ENCODE measurements around the gene IGFBP2. TPM values are rescaled to one million over a fixed set of nuclear protein-coding genes. Genes with fewer than 3 reads are reported as not detected.

The IGFBP2 gene
- total RNA-seq, 1 experiment from 2014 or later = 363 TPM

- no peak overlapping the region for H3K18ac ChIP-seq (ENCODE audit: insufficient read length, low read depth, low read length)
- H3K4me1 ChIP-seq (ENCODE audit: insufficient read depth, low read length) = no peaks in the 10 kb centered on the region
- H3K79me2 ChIP-seq (ENCODE audit: insufficient read depth, low read length) = peaks cover 6% of the 10 kb centered on the region; the same call in 1 of the 2 replicates
- no peak overlapping the region for H3K4me3 Mint-ChIP-seq
- no peak for DNase-seq
- no peak overlapping the region; a peak in 2 of 7 replicates for H3K27ac Mint-ChIP-seq
- no peaks in the 10 kb centered on the region for H3K9me3 ChIP-seq (ENCODE audit: control insufficient read depth, low read depth, low read length)
- H3K4ac ChIP-seq (ENCODE audit: low read depth, low read length) = no peak overlapping the region
- H4K91ac ChIP-seq (ENCODE audit: insufficient read length, low read depth, low read length) = no peak overlapping the region
- no peaks in the 10 kb centered on the region for H3K23me2 ChIP-seq (ENCODE audit: insufficient read length, low read depth, low read length, poor library complexity, severe bottlenecking)
- no peak overlapping the region for H3K56ac ChIP-seq (ENCODE audit: insufficient read length, low read depth, low read length)
- H2BK5ac ChIP-seq (ENCODE audit: insufficient read length, low read length) = no peak overlapping the region
- H2AFZ ChIP-seq (ENCODE audit: low read length) = no peak overlapping the region
- H3K36me3 Mint-ChIP-seq (ENCODE audit: insufficient read depth in 1 of 3, low read depth in 3 of 3) = peaks cover 43 to 70% (median 62%) of the 10 kb centered on the region in 3 experiments
- no peak overlapping the region for H2BK12ac ChIP-seq (ENCODE audit: insufficient read length, low read depth, low read length)
- no peak overlapping the region for H4K8ac ChIP-seq (replicated peaks; ENCODE audit: insufficient read length, low read depth, low read length)
- H2BK20ac ChIP-seq (ENCODE audit: low read depth, low read length, poor library complexity, severe bottlenecking) = no peak overlapping the region
- no peak overlapping the region for H3K23ac ChIP-seq (ENCODE audit: insufficient read length, low read depth, low read length)
- no peak overlapping the region for H4K5ac ChIP-seq (ENCODE audit: insufficient read length, low read depth, low read length)
- H3K14ac ChIP-seq (ENCODE audit: insufficient read depth, low read length) = no peak overlapping the region
- H2BK120ac ChIP-seq (ENCODE audit: low read depth, low read length, poor library complexity, severe bottlenecking) = no peak overlapping the region
- peaks cover 12 to 24% of the 10 kb centered on the region in 2 experiments; a peak in 3 of 4 replicates for H3K4me1 Mint-ChIP-seq
- no peak overlapping the region for H2AK5ac ChIP-seq (ENCODE audit: insufficient read length, low read length)
- no peaks in the 10 kb centered on the region for H3K27me3 ChIP-seq (ENCODE audit: insufficient read depth, low read length)
- H4K20me1 ChIP-seq (ENCODE audit: control insufficient read depth, insufficient read depth, insufficient read length) = no peaks in the 10 kb centered on the region
- no peak overlapping the region for H3T11ph ChIP-seq (ENCODE audit: low read length)
- no peaks in the 10 kb centered on the region for H3K27me3 Mint-ChIP-seq (ENCODE audit: low read depth)
- H3K9ac ChIP-seq (ENCODE audit: extremely low read depth, insufficient read length, low read length) = no peak overlapping the region
- peaks cover under 1% of the 10 kb centered on the region for H3K79me1 ChIP-seq (ENCODE audit: insufficient read depth, low read depth, low read length, poor library complexity, severe bottlenecking)
- H3K4me2 ChIP-seq (ENCODE audit: insufficient read depth, insufficient read length, low read length) = no peak overlapping the region
- WGBS (ENCODE audit: extremely low coverage, insufficient read length, low lambda C conversion rate) = no CpG with 5 or more reads among the region's 6 CpGs
- no peaks in the 10 kb centered on the region for H3K9me3 Mint-ChIP-seq
- TF ChIP-seq CTCF (conservative IDR thresholded peaks at IDR 0.05) = no peak
- no peak overlapping the region for H2BK15ac ChIP-seq (ENCODE audit: low read depth, low read length)
- H3K27ac ChIP-seq (ENCODE audit: insufficient read length, low read depth, low read length) = no peak overlapping the region
Measured at GRCh38 chr2:216658757-216659156, 25.5 kb downstream of the IGFBP2 start.
